WTC11 (cell line): ENCODE results near the gene MUC4.

ENCODE experiments used
- MXD4 ChIP-seq: fragments of 250-450 bp; sonication (Bioruptor Pico); IDR thresholded peaks from 2 replicates; pipeline ENCODE4 v1.8.0; 2021; ENCODE audit warnings: mild to moderate bottlenecking, moderate library complexity, borderline replicate concordance
- USF2 ChIP-seq: sonication (generic); formaldehyde crosslinking; IDR thresholded peaks from 2 replicates; pipeline ENCODE4 v1.8.1; 2023; ENCODE audit warnings: mild to moderate bottlenecking, missing genetic modification reagents, moderate library complexity

GRCh38 chr3:195845483-195845882 lies 33.8 kb upstream of the MUC4 start:
- TF ChIP-seq USF2 (no peak), MXD4 (CRISPR knock-in tag) (no peak)
